ENCODE results near the gene VIM. TPM values are rescaled to one million over a fixed set of nuclear protein-coding genes. Genes with fewer than 3 reads are reported as not detected.

VIM gene
- total RNA-seq (2021; ENCODE audit: unreplicated experiment) (7.2 TPM), Bru-seq, nascent RNA (percentile 28 among the genes with signal in this experiment), BruChase-seq, experiment 1, labeled RNA remaining after a 6-hour chase (percentile 42 among the genes with signal in this experiment), BruChase-seq, experiment 2, labeled RNA remaining after a 2-hour chase (percentile 36 among the genes with signal in this experiment)
- polyA plus RNA-seq (2012), result 0.90 and 1.8 TPM in 2 replicates
- long read RNA-seq, result 0 reads

DNA sequence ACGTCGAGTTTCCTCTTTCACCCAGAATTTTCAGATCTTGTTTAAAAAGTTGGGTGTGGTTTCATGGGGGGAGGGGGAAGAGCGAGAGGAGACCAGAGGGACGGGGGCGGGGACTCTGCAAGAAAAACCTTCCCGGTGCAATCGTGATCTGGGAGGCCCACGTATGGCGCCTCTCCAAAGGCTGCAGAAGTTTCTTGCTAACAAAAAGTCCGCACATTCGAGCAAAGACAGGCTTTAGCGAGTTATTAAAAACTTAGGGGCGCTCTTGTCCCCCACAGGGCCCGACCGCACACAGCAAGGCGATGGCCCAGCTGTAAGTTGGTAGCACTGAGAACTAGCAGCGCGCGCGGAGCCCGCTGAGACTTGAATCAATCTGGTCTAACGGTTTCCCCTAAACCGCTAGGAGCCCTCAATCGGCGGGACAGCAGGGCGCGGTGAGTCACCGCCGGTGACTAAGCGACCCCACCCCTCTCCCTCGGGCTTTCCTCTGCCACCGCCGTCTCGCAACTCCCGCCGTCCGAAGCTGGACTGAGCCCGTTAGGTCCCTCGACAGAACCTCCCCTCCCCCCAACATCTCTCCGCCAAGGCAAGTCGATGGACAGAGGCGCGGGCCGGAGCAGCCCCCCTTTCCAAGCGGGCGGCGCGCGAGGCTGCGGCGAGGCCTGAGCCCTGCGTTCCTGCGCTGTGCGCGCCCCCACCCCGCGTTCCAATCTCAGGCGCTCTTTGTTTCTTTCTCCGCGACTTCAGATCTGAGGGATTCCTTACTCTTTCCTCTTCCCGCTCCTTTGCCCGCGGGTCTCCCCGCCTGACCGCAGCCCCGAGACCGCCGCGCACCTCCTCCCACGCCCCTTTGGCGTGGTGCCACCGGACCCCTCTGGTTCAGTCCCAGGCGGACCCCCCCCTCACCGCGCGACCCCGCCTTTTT is at the start of gene VIM:
TSS of gene VIM (plus strand) at position 151 of the 925 bp plus-strand sequence. CDS start 1,182 bp downstream, outside the sequence.
- H3K27me3 ChIP-seq (ENCODE audit: insufficient read depth, low read length), result peaks cover 39% of the 10 kb centered on the region
- peak within 1 kb of the TSS; percentile 24 to 43 for H3K4me3 ChIP-seq (replicated peaks in 1 of 2; ENCODE audit: low read depth in 1 of 2, low read length in 2 of 2)
- no peaks in the 10 kb centered on the region for H3K9me3 ChIP-seq (ENCODE audit: control insufficient read depth in 1 of 2, insufficient read depth in 1 of 2, low read depth in 1 of 2, low read length in 2 of 2)
- no TSS peak for BruUV-seq (replicated peaks)
- ChIA-PET POLR2A (interaction anchor here (5.0 kb wide), 1 partner anchor 336 kb away, joined by 25 read pairs; no protein-coding TSS in a partner anchor), RAD21 (ENCODE audit: low non-redundant PET in 1 of 2, low total read pairs in 2 of 2, uncharacterized antibody in 2 of 2, unreplicated experiment in 2 of 2) (interaction anchor here in 1 of 2 experiments (0.5 to 0.7 kb wide), 2 partner anchors 206 to 412 kb away, joined by 3 to 6 read pairs; no protein-coding TSS in a partner anchor), CTCF (interaction anchor here (1.2 kb wide), 2 partner anchors 9 to 14 kb away, joined by 3 to 5 read pairs; no protein-coding TSS in a partner anchor)
- H3K36me3 ChIP-seq (ENCODE audit: control insufficient read depth in 1 of 2, insufficient read depth in 2 of 2, low read length in 2 of 2), result no peaks in the 10 kb centered on the region
- no peaks in the 10 kb centered on the region for H4K20me1 ChIP-seq (ENCODE audit: insufficient read depth)
- no peak within 1 kb of the TSS for H3K9ac ChIP-seq (ENCODE audit: low read length)
- H2AFZ ChIP-seq (ENCODE audit: low read depth, low read length, poor library complexity, severe bottlenecking), result peak within 1 kb of the TSS; percentile 33
- H3K79me2 ChIP-seq (ENCODE audit: insufficient read depth, low read length), result no peaks in the 10 kb centered on the region
- H3K4me2 ChIP-seq (ENCODE audit: low read length), result peak within 1 kb of the TSS; percentile 74
- intact Hi-C loops (cut with micrococcal nuclease), result no loop called here
- H3K27ac ChIP-seq (ENCODE audit: low read depth, low read length), result peak within 1 kb of the TSS; percentile 53
- DNase-seq (ENCODE audit: low read depth, low spot score) (peak; percentile 84), ATAC-seq (peak; percentile 76)
- peaks cover 32 to 37% of the 10 kb centered on the region in 2 experiments for H3K4me1 ChIP-seq (ENCODE audit: control insufficient read depth in 1 of 2, insufficient read depth in 2 of 2, low read length in 2 of 2)
- no peaks in the 10 kb centered on the region for H3K9me2 ChIP-seq (ENCODE audit: insufficient read depth)
- no peak for TF ChIP-seq ZFX (IDR thresholded peaks at IDR 0.05)
- TF ChIP-seq FOSL1 (IDR thresholded peaks at IDR 0.05; ENCODE audit: low read depth), result peak; percentile 99
- 0 out of 2 replicates have a peak, but pooled peaks have one; percentile 32 for TF ChIP-seq EGR1 (IDR thresholded peaks at IDR 0.05; ENCODE audit: low read depth)
- TF ChIP-seq SRF (IDR thresholded peaks at IDR 0.05; ENCODE audit: low read depth), result peak; percentile 70; the same call in 1 of the 2 replicates
- peak; percentile 65 for TF ChIP-seq POLR2AphosphoS5 (IDR thresholded peaks at IDR 0.05; ENCODE audit: low read depth, low read length)
- peak; percentile 74 for TF ChIP-seq SP1 (IDR thresholded peaks at IDR 0.05; ENCODE audit: low read depth)
- peak; percentile 97 for TF ChIP-seq JUND (IDR thresholded peaks at IDR 0.05)
- TF ChIP-seq TCF7L2 (IDR thresholded peaks at IDR 0.05; ENCODE audit: borderline replicate concordance, extremely low read depth, insufficient read depth, insufficient read length), result peak; percentile 89
- TF ChIP-seq EZH2 (IDR thresholded peaks at IDR 0.05), result no peak
- peak; percentile 100 for TF ChIP-seq SIN3A (IDR thresholded peaks at IDR 0.05; ENCODE audit: low read depth)
- TF ChIP-seq, protein P1, sequence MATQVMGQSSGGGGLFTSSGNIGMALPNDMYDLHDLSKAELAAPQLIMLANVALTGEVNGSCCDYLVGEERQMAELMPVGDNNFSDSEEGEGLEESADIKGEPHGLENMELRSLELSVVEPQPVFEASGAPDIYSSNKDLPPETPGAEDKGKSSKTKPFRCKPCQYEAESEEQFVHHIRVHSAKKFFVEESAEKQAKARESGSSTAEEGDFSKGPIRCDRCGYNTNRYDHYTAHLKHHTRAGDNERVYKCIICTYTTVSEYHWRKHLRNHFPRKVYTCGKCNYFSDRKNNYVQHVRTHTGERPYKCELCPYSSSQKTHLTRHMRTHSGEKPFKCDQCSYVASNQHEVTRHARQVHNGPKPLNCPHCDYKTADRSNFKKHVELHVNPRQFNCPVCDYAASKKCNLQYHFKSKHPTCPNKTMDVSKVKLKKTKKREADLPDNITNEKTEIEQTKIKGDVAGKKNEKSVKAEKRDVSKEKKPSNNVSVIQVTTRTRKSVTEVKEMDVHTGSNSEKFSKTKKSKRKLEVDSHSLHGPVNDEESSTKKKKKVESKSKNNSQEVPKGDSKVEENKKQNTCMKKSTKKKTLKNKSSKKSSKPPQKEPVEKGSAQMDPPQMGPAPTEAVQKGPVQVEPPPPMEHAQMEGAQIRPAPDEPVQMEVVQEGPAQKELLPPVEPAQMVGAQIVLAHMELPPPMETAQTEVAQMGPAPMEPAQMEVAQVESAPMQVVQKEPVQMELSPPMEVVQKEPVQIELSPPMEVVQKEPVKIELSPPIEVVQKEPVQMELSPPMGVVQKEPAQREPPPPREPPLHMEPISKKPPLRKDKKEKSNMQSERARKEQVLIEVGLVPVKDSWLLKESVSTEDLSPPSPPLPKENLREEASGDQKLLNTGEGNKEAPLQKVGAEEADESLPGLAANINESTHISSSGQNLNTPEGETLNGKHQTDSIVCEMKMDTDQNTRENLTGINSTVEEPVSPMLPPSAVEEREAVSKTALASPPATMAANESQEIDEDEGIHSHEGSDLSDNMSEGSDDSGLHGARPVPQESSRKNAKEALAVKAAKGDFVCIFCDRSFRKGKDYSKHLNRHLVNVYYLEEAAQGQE (IDR thresholded peaks at IDR 0.05; ENCODE audit: low read depth), result no peak
- TF ChIP-seq CEBPB (IDR thresholded peaks at IDR 0.05; ENCODE audit: low read depth), result peak; percentile 61; the same call in 1 of the 2 replicates
- peak; percentile 20; the same call in 1 of the 2 replicates for TF ChIP-seq RAD21 (IDR thresholded peaks at IDR 0.05; ENCODE audit: low read depth)
- TF ChIP-seq, protein P2, sequence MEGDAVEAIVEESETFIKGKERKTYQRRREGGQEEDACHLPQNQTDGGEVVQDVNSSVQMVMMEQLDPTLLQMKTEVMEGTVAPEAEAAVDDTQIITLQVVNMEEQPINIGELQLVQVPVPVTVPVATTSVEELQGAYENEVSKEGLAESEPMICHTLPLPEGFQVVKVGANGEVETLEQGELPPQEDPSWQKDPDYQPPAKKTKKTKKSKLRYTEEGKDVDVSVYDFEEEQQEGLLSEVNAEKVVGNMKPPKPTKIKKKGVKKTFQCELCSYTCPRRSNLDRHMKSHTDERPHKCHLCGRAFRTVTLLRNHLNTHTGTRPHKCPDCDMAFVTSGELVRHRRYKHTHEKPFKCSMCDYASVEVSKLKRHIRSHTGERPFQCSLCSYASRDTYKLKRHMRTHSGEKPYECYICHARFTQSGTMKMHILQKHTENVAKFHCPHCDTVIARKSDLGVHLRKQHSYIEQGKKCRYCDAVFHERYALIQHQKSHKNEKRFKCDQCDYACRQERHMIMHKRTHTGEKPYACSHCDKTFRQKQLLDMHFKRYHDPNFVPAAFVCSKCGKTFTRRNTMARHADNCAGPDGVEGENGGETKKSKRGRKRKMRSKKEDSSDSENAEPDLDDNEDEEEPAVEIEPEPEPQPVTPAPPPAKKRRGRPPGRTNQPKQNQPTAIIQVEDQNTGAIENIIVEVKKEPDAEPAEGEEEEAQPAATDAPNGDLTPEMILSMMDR (IDR thresholded peaks at IDR 0.05 in 2 of 3, conservative IDR thresholded peaks at IDR 0.05 in 1 of 3; ENCODE audit: borderline replicate concordance in 1 of 3, insufficient read depth in 1 of 3, low read depth in 2 of 3, low read length in 2 of 3), result no peak
- no peak for TF ChIP-seq ZBTB33 (IDR thresholded peaks at IDR 0.05; ENCODE audit: extremely low read depth, insufficient replicate concordance, low read length)
- TF ChIP-seq ATF3 (IDR thresholded peaks at IDR 0.05), result peak; percentile 73; the same call in 1 of the 2 replicates

Data from HCT116 (cell line).